Stimulated activated CD4-positive, alpha-beta T cell treated with anti-CD3 and anti-CD28 coated beads, Interleukin-1b, Interleukin-23, amount 100 ng/mL, for 24 hours (primary cell): ENCODE measurements around the gene MRPS14.

Experiments used
- DNase-seq, 4 experiments: peaks; one replicate each; pipeline ENCODE4 v3.0.0-alpha.2; 2020; ENCODE audit warnings: low read depth in 4 of 4, low spot score in 1 of 4

MRPS14 gene

DNA sequence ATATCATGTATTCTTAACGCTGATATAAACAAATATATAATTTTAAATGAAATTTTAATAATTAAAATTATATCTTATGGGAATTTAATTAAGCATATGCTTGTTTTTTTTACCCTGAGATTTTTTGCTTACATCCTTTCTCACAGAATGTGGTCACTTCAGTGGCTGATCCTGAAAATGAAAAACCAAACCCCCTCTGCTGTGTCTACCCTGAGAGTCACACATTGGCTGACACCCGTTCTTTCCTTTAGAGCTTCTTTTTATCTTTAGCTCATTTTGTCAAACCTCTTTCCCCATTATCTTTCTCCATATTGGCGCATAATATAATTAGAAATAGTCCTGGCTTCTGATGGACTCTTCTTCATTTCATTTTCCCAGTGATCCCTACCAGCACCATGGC is 34.2 kb downstream of the MRPS14 start:
- no peak for DNase-seq

DNA sequence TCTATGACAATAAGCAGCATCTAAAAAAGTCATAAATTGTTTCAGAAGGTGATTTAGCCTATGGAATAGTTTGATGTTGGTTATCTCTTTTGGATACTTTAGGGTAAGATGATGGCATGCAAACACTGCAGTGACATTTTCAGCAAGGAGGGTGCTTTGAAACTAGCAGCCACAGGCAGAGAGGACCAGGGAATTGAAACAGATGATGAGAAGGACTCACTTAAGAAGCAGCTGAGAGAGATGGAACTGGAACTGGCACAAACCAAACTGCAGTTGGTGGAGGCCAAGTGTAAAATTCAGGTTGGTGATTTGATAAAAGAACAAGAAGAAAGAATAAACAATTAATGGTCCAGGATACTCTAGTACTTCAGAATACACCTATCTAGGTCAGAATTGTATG is 34.7 kb downstream of the MRPS14 start:
- no peak for DNase-seq

DNA sequence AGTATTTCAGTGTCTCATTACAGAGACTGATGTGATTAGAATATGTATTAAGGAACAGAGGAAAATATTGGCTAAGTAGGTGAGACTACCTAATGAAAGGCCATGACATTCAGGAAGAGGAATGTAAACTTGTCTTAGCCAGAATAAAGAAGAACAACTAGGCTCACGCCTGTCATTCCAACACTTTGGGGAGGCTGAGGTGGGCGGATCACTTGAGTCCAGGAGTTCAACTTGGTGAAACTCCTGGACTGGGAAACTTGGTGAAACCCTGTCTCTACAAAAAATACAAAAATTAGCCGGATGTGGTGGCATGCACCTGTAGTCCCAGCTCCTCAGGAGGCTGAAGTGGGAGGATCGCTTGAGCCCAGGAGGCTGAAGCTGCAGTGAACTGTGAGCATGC is 38.3 kb downstream of the MRPS14 start:
- no peak for DNase-seq

DNA sequence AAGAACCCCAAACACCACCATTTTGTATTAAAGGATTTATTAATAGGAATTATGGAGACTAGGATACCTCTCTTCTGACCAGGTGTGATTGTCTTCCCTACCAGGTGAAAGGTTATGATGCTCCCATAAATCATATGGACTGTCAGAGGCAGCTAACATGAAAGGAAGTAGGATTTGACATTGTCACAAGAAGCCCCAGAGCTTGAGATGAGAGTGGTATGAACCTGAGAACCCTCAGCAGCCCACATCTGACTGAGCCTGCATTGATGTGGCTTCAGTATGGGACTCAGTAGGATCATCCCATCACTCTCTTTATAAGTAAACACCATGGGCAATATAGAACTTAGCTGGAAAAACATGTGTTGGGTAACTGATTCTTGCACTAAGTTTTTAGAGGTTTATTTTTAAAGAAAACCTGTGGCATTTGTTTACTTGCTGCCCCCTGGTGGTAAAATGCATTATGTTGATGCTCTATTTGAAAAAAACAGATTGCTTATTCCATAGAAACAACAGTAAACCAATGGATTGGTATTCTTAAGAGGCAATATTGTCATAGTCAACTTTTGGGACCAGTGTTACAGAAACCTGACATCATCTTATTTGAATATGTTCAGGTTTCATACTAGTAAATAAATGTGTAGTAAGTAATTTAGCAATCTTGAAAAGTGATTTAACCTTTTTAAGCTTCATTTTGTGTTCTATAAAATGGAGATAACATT is 40.1 kb downstream of the MRPS14 start:
- DNase-seq, result no peak

DNA sequence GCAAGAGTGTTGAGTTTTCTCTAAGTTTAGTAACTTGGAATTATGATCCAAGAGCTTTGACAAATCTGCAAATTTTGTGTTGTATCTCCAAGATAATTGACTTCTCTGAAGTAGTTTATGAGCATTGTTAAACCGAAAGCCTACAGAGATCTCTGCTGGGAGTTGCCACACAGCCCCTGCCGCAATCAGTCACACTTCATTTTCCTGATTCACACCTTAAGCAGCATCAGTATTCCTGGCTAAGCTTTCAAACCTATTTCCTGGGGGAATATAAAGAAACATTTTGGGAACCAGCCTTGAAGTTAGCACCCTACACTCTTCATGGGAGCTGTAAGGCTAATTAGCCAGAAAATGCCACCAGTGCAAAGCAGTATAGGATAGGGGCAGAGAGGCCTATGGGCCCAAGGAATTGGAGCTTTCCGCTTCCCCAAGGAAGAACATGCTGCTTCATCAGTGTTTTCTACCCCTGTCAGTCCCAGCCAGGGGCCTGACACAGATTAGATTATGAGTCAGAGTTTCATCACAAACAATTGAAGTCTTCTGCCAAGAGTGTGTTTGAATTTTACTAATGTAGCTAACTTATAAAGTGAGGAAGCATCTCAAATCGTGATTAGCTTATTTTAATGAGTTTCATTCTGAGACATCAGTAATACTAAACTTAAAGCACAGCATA is 46.7 kb downstream of the MRPS14 start:
- no peak for DNase-seq

DNA sequence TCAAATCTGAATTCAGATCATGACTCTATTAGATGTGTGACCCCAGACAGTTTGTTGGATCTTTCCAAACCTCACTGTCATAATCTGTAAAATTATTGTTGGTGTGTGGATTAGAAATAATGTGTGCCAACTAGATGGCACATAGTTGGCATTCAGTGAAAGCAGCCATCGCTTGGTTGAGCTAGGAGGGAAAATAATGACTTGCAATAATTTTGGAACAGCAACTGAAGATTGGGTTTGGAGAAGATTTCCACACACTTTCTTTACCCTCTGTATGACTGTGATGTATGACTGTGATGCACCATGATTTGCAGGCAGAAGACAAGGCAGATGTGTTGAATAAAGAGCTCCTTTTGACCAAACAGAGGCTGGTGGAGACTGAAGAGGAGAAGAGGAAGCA is 47.5 kb downstream of the MRPS14 start:
- no peak for DNase-seq

DNA sequence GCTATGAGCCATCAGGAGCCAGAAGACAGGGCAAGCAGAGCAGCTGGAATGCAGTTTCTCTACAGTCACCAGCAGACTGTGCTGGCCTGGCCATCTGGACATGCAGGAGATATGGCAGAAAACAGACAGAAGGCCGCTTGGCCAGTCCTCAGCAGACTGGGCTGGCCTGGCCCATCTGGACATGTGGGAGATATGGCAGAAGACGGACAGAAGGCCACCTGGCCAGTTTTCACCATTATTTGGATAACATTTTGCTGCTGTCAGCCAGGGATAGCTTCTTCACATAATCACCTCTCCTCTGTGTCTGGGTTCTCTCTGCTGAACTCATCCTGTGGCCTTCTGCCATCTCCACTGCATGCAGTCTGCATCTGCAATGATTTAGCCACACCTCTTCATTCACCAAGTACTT is 48.5 kb downstream of the MRPS14 start:
- no peak for DNase-seq

DNA sequence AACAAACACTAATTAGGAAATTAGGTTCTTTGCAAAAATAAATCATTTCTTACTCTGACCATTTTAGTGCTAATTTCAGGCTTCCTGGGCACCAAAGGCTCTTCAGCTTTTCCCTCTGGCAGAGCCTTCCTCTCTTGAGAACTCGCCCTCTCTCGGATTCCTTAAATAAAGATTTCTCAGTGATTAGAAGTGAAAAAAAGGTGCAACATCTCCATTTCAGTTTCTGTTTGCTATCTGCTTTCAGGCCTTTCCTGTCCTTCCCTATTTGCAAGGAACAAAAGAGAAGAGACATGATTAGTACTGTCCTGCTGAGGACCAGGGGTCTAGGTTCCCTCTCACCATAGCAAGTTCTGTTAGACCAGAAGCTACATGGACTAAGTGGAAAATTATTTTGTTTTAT is 51.3 kb downstream of the MRPS14 start:
- DNase-seq, result no peak

DNA sequence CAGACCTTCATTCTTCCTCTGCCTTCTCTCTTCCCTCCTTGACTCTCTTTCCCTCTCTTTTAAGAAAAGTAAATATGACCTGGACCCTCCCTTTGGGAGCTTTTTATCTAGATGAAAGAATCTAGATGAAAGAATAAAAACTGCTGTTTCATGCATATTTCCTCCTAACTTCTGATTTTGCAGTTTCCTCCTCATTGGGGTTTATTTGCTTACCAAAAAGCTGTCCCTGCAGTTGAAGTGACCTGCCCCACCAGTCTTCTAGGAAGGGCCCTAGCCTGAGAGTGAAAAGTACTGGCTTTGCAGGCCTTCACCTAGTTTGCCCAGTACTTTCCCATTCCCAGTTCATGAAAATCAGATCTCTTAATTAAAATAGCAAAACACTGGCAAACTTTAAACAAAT is 51.8 kb downstream of the MRPS14 start:
- DNase-seq, result no peak

DNA sequence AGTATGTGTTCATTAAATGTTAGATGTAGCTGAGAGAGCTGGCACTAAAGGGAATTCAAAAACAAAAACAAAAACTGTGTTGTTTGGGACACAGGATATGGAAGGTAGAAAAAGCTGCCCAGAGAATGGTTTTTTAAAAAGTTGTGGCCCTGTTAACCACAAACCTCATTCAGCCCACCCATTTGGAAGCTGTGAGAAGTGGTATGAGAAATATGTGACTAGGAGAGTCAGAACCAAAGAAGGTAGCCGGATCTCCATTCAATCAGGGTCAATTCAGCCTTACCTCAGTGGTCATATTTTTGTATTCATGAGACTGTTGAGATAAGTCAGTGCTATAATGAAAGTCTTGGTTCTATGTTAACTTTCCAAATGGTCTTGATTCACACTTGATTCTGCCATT is 53.2 kb downstream of the MRPS14 start:
- no peak for DNase-seq

DNA sequence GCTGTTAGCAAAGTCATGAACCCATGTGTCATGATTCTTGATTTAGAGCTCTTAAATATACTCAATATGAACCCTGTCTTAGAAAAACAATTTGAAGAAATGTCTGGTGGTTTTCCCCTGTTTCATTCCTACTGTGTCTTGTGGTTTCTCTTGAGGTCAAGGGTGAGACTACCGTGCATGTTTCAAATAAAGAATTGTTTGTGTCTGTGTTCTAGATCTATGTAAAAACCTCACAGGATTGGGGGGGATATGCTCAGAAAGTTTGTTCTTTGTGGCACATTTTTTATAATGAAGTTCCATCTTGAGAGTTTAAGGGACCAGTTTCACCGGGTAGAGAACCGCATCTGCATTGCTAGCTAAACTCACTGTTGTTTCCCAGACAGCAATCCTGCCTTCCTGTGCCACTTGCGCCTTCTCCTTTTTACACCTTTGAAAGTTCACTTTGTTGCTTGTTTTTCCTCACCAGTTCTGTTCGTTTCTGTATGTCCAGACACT is 54.4 kb downstream of the MRPS14 start:
- no peak for DNase-seq

DNA sequence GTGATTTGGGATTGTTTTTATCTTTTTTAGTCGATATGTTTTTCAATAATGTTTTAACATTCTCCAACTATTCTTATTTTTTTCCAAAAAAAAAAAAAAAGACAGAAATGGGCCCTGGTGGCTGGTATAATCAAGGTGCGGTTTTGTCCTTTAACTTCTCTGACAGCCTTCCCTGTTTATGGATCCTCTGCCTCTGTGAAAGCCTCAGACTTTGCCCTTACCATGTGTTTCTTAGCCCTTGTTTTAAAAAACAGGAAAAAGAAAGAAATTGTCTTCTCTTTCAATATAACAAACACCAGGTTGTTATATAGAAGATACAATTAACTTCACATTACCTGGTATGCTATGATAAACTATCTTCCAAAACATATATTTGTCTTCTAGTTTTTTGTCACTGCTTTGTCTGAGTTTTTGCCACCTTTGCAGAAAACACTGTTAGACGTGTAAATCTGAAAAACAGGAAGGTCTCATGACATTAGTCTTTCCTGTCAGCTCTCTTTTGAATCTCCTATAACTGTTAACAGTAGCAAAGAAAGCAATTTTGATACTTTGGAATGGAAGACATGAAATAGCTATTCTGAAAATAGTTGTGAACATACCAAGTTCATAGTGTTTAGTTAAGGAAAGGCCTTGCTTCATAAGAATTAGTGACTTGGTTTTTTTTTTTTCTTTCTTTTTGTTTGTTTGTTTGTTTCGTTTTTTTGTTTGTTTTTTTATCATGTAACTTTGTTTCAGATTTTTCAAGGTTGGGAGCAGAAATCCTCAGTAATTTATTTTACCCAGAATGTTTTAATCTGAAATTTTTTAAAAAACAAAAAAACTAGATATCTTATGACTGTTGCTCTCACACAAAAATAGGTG is 55.1 kb downstream of the MRPS14 start:
- DNase-seq, result no peak

DNA sequence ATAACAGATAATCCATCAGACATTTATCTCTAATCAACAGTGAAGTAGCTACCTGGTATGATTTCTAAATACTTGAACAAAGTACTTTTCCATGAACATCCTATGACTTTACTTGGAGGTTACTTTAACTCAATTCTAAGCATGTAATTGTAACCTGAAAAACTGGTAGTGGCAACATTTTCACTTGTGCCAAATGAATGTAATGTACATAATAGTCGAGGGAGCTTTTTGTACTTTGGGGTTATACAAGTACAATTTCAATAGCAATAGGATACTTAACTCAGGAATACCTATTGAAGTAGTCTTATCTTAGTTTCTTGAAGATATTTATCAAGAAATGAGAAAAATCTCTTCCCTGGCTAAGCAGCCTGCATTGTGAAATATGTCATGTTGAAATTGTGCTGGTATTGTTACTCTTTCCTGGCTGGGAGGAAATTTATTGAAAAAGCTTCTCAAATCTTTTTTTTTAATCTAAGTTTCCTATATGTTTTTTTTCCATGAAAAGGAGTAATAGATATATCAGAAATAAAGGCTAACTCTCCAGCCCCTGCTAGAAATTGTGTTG is 57.1 kb downstream of the MRPS14 start:
- no peak for DNase-seq

DNA sequence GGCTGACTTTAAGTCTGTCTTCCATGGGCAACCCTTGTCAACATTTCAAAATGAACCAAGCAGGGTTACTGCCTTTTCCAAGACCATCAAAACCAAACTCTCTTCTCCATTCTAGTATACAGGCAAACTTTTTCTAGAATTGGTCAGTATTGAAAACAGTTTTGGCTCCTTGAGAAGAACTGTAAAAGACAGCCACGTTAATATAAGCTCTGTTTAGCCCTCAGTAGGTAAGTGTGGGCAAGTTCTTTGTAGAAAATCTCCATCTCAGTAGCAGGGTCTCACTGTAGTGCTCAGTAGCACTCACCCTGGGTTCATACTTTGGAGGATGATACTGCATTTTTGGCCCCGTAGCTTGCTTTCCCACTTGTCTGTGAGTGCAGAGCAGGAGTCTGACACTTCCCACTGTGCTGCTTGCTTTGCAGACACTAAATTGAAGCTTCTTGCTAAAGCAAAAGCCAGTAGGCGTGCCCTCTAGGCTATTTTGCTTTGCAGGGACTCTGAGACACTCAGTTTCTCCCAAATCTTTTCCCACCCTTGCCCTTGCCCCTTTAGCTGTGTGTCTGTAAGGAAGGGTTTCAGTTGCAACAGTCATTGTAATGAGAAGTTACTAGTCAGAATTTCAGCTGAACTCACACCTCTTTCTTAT is 57.7 kb downstream of the MRPS14 start:
- no peak for DNase-seq

DNA sequence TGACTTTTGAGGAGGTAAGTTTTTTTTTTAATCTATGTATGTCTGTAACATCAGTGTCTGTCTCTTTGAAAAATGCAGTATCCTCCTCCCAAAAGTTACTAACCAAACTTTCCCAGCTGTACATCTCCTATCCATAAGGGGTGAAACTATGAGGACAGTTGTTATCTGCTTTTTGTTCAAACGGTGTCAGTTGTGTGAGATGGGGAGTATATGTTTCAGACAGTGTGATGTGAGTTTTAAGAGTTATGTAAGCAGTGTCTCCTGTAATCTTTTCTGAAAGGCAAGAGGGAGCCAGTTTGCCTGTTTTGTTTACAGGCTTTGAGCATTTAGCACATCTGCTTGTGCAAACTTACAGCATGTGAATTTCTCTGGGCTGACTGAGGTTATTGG is 58.3 kb downstream of the MRPS14 start:
- no peak for DNase-seq

DNA sequence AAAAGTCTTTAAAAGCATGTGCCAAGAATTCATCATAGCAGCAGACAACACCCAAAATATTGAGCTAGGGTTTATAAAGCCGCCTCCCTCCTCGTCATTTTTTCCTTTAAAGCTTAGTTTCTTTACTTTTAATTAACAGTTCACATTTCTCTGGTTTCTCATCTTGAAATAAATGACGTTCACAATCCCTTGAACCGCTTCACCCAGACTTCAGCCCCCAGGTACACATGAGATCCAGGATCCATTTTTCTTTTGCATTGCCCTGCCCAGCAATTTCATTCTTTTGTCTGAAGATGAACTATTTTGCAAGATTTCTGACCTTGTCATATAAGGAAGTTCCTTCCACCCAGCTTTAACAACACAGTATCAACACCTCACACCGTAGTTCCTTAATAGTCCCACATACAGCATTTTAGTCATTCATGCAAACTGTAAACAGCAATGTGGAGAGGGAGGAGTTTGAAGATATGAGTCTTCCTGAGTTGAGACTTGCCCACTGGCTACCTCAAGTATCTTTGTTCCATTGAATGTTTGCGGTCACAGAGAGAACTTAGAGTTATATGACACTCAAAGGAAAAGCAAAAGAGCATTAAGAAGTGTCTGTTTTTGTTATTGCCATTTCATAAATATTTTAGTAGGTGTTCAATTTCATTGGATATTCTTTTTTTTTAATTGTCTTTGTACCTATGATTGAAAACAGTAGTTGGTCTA is 58.8 kb downstream of the MRPS14 start:
- no peak for DNase-seq

DNA sequence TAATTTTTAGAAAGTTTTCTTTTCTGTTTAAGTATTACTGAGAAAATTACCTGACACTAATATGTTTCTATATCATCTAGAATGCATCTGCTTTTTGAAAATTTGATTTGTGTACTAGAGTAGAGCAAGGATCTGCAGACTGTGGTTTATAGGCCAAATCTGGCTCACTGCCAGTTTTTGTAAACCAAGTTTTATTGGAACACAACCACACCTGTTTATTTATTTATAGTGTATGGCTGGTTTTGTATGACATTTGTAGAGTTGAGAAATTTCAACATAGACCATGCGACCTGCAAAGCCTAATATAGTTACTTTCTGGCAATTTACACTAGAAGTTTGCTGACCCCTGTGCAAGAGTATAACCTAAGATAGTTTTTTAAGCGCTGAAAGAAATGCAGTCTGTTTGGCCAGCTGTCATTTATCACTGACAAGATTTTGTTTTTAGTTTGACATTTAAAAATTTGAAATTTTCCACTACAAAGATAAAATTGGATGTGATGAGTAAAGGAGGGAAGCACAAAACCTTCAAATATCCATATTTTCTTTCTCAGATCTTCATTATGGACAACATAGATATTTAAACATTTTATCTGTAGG is 59.6 kb downstream of the MRPS14 start:
- no peak for DNase-seq
